Measurements from ENCODE around the gene CCNB3. TPM values are rescaled to one million over a fixed set of nuclear protein-coding genes. Genes with fewer than 3 reads are reported as not detected.

The CCNB3 gene
- 0.12 and 4.2 TPM in 2 replicates for total RNA-seq

GRCh38 chrX:50204364-50204899 is at the start of gene CCNB3:
TSS of gene CCNB3 (plus strand) at chrX:50204765. CDS start at chrX:50285164, 80,399 bp downstream.

GRCh38 chrX:50200907-50201306 is 3.7 kb upstream of the CCNB3 start, which contains the start of gene AKAP4:
TSS of gene AKAP4 (minus strand) at chrX:50201007. CDS start at chrX:50200889, 118 bp downstream.

Other genes starting within 250 kb of the CCNB3 start
- gene AKAP4, start 3.8 kb upstream of the CCNB3 start, total RNA-seq: not detected in 2 replicates

Measured in uterine smooth muscle cell (primary cell).